GM23248 (cell line): ENCODE results near the gene RERE.

Experiments
- EZH2 ChIP-seq: fragments of 200-600 bp; sonication (generic); IDR thresholded peaks from 2 replicates; pipeline ENCODE4 v1.6.1; 2018; ENCODE audit warnings: antibody characterized with exemption, mild to moderate bottlenecking; ENCODE audit not compliant: insufficient read depth, poor library complexity, severe bottlenecking
- EZH2phosphoT487 ChIP-seq: fragments of 200-600 bp; sonication (generic); IDR thresholded peaks from 2 replicates; pipeline ENCODE4 v1.6.1; 2018; ENCODE audit warnings: antibody characterized with exemption, moderate library complexity, mild to moderate bottlenecking, low read depth; ENCODE audit not compliant: insufficient read depth

- no peak for TF ChIP-seq EZH2
- no peak for TF ChIP-seq EZH2phosphoT487
These were observed 458.4 kb downstream of the RERE start for GRCh38 chr1:8358897-8359616.
